Nephron (organoid): ENCODE data around the gene SRSF12.
"Not testable (repeated sequence)": the region's sequence is repeated elsewhere in the genome, so short reads cannot be mapped to it uniquely, and the experiment has no call there.

Experiments used
- H3K27ac Mint-ChIP-seq, 3 experiments: 2 replicates each; pipeline ENCODE4 v1.8.0; 2020; ENCODE audit warnings: mixed read lengths in 3 of 3, mild to moderate bottlenecking in 2 of 3, moderate library complexity in 1 of 3
- H3K27me3 Mint-ChIP-seq: 2 replicates; pipeline ENCODE4 v1.8.0; 2021; ENCODE audit warnings: low read depth, mild to moderate bottlenecking, moderate library complexity, mixed read lengths
- H3K36me3 Mint-ChIP-seq: 2 replicates; pipeline ENCODE4 v1.8.0; 2020; ENCODE audit warnings: low read depth, mixed read lengths
- H3K4me1 Mint-ChIP-seq: 2 replicates; pipeline ENCODE4 v1.8.0; 2020; ENCODE audit warnings: mixed read lengths
- H3K4me3 Mint-ChIP-seq, 3 experiments: 2 replicates each; pipeline ENCODE4 v1.8.0; 2020; ENCODE audit warnings: mild to moderate bottlenecking in 3 of 3, mixed read lengths in 3 of 3, moderate library complexity in 2 of 3
- H3K9me3 Mint-ChIP-seq: 2 replicates; pipeline ENCODE4 v1.8.0; 2020; ENCODE audit warnings: mixed read lengths
- TF ChIP-seq, protein P1 (sequence below), 3 experiments: fragments of 200-600 bp; sonication (generic); IDR thresholded peaks; one replicate each; pipeline ENCODE4 v1.5.0; 2021; ENCODE audit warnings: antibody characterized with exemption in 3 of 3; ENCODE audit not compliant: unreplicated experiment in 3 of 3

The SRSF12 gene

DNA sequence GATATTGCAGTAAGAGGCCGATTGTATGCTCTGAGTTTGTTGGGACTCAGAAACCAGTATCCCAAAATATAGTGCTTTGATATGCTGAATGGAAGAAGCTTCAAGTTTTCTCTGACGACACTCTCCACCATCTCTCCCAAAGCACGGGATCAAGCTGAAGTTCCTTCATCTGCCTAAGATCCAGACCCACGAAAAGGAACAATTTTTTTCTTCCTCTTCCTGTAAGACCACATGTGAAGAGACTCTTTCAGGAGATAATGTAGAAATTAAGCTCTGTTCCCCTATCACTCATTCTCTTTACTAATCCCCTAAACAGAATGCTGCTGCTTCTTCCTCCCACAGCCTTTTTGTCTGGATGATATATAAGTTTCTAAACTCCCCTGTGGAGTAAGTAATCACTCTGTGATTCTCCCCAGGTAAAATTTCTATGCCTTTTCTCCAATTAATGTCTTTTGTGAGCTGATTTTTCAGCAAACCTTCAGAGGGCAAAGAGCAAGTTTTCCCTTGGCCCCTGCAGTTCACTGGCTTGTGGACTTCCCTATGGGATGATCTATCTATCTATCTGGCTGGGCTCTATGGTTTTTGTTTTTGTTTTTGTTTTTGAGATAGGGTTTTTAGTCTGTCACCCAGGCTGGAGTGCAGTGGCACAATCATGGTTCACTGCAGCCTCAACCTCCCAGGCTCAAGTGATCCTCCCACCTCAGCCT is 50.8 kb downstream of the SRSF12 start:
- Mint-ChIP-seq H3K4me1 (peaks cover 6% of the 10 kb centered on the region), H3K27me3 (no peaks in the 10 kb centered on the region), H3K9me3 (no peaks in the 10 kb centered on the region), H3K36me3 (no peaks in the 10 kb centered on the region), H3K4me3 (no peak overlapping the region), H3K27ac (peak overlapping the region in 1 of 3 experiments; percentile 8)
- TF ChIP-seq, protein P1, sequence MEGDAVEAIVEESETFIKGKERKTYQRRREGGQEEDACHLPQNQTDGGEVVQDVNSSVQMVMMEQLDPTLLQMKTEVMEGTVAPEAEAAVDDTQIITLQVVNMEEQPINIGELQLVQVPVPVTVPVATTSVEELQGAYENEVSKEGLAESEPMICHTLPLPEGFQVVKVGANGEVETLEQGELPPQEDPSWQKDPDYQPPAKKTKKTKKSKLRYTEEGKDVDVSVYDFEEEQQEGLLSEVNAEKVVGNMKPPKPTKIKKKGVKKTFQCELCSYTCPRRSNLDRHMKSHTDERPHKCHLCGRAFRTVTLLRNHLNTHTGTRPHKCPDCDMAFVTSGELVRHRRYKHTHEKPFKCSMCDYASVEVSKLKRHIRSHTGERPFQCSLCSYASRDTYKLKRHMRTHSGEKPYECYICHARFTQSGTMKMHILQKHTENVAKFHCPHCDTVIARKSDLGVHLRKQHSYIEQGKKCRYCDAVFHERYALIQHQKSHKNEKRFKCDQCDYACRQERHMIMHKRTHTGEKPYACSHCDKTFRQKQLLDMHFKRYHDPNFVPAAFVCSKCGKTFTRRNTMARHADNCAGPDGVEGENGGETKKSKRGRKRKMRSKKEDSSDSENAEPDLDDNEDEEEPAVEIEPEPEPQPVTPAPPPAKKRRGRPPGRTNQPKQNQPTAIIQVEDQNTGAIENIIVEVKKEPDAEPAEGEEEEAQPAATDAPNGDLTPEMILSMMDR (IDR thresholded peaks at IDR 0.05; ENCODE audit: unreplicated experiment in 3 of 3), result no peak

DNA sequence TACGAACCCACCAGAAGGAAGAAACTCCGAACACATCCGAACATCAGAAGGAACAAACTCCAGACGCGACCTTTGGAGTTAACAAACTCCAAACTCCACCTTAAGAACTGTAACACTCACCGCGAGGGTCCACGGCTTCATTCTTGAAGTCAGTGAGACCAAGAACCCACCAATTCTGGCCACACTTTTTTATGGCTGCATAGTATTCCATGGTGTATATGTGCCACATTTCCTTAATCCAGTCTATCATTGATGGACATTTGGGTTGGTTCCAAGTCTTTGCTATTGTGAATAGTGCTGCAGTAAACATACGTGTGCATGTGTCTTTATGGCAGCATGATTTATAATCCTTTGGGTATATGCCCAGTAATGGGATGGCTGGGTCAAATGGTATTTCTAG is 51.8 kb downstream of the SRSF12 start:
- not testable (repeated sequence) for H3K9me3 Mint-ChIP-seq, H3K4me3 Mint-ChIP-seq, H3K27me3 Mint-ChIP-seq, H3K4me1 Mint-ChIP-seq, H3K27ac Mint-ChIP-seq, H3K36me3 Mint-ChIP-seq

DNA sequence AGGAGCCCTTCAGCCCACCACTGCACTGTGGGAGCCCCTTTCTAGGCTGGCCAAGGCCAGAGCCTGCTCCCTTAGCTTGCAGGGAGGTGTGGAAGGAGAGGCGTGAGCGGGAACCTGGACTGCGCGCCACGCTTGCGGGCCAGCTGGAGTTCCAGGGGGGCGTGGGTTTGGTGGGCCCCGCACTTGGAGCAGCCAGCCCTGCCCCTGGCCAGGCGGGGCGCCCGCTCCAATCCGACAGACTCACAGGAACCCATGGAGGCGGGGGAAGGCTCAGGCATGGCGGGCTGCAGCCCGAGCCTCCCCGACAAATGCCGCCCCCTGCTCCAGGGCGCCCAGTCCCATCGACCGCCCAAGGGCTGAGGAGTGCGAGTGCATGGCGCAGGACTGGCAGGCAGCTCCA is 52.9 kb downstream of the SRSF12 start:
- H3K27ac Mint-ChIP-seq, H3K9me3 Mint-ChIP-seq, H3K27me3 Mint-ChIP-seq, H3K4me1 Mint-ChIP-seq, H3K36me3 Mint-ChIP-seq, H3K4me3 Mint-ChIP-seq: not testable (repeated sequence)

DNA sequence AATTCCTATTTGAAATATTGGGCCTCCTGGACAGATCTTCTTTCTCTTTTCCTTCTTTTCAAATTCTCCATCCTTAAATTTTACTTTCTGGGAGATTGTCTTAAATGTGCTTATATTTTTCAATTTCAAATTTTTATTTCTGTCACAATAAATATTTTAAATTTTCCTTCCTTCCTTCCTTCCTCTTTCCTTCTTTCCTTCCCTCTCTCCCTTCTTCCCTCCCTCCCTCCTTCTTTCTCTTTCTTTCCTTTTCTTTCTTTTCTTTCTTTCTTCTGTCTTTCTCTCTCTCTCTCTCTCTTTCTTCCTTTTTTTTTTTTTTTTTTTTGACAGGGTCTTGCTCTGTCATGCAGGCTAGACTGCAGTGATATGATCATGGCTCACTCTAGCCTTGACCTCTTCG is 54.0 kb downstream of the SRSF12 start:
- Mint-ChIP-seq H3K36me3 (no peaks in the 10 kb centered on the region), H3K9me3 (no peaks in the 10 kb centered on the region), H3K4me1 (peaks cover 6% of the 10 kb centered on the region), H3K4me3 (no peak overlapping the region), H3K27ac (no peak overlapping the region), H3K27me3 (no peaks in the 10 kb centered on the region)
- TF ChIP-seq, protein P1 (IDR thresholded peaks at IDR 0.05; ENCODE audit: unreplicated experiment in 3 of 3), result no peak

DNA sequence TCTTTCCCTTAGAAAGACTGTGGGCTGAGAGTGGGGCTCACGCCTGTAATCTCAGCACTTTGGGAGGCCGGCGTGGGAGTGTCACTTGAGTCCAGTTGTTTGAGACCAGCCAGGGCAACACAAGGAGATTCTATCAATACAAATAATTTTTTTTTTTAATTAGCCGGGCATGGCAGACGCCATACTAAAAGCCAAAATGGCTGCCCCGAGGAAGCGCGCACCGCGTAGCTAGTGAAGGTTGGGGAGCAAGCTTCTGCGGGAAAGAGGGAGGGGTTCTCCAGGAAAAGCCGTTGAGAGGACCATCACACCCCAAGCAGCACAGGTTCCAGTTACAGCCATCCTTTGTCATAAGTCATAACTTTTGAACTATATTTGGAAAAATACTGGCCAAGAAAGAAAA is 58.6 kb downstream of the SRSF12 start:
- Mint-ChIP-seq H3K4me1 (no peaks in the 10 kb centered on the region), H3K36me3 (no peaks in the 10 kb centered on the region), H3K27me3 (no peaks in the 10 kb centered on the region), H3K9me3 (no peaks in the 10 kb centered on the region), H3K27ac (no peak overlapping the region), H3K4me3 (no peak overlapping the region)
- TF ChIP-seq, protein P1 (IDR thresholded peaks at IDR 0.05; ENCODE audit: unreplicated experiment in 3 of 3), result no peak

DNA sequence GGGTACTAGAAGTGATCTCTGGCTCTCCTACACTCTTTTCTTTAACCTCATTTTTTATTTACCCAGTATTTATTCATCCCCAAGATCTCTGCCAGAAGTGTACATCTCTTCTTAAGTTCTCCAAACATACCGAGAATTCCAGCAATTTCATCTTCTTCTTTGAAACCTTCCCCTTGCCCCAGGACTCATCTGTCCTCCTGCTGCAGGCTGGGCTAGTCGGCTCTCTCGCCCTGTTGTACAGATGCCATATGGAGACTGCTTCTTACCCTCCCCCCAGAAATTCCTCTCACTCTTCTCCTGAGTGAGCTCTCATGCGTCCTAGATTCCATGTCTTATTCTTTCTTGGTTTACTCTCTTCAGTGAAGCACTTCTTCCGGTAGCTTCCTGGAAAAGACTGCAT is 59.2 kb downstream of the SRSF12 start:
- H3K36me3 Mint-ChIP-seq, result no peaks in the 10 kb centered on the region
- H3K9me3 Mint-ChIP-seq, result no peaks in the 10 kb centered on the region
- no peak overlapping the region for H3K27ac Mint-ChIP-seq
- no peak overlapping the region for H3K4me3 Mint-ChIP-seq
- H3K4me1 Mint-ChIP-seq, result no peaks in the 10 kb centered on the region
- TF ChIP-seq, protein P1 (IDR thresholded peaks at IDR 0.05; ENCODE audit: unreplicated experiment in 3 of 3), result no peak
- no peaks in the 10 kb centered on the region for H3K27me3 Mint-ChIP-seq

DNA sequence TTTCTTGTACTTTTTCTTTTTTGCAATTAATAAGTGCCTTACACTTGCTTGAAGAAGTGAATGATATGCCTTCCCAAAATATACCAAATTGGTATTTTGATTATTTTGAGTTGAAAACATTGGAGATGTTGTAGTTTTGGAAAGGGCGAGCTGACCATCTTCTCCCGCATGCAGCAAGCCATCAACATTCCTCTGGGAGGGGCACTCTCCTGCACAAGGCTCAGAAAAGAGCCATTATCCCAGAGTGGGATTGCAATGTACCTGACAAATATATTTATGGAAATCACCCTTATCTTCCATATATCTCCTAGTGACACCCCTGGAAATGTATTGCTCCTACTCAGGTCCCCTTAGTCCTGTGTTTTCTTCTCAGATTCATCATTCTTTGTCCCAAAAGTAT is 60.1 kb downstream of the SRSF12 start:
- Mint-ChIP-seq H3K27ac (no peak overlapping the region), H3K9me3 (no peaks in the 10 kb centered on the region), H3K27me3 (no peaks in the 10 kb centered on the region), H3K4me3 (no peak overlapping the region), H3K36me3 (no peaks in the 10 kb centered on the region), H3K4me1 (no peaks in the 10 kb centered on the region)
- TF ChIP-seq, protein P1 (IDR thresholded peaks at IDR 0.05; ENCODE audit: unreplicated experiment in 3 of 3), result no peak
